H9 (cell line): ENCODE data around the gene PPTC7. TPM values are rescaled to one million over a fixed set of nuclear protein-coding genes. Genes with fewer than 3 reads are reported as not detected.
"Not testable (repeated sequence)": the region's sequence is repeated elsewhere in the genome, so short reads cannot be mapped to it uniquely, and the experiment has no call there.

Experiments used
- DNase-seq: peaks from one replicate; pipeline ENCODE4 v3.0.0-alpha.2; 2017
- H2AFZ ChIP-seq: one replicate; pipeline ENCODE4 v1.6.1; 2013; ENCODE audit warnings: mild to moderate bottlenecking, low read length, control low read depth, moderate library complexity
- H2AK5ac ChIP-seq: 2 replicates; pipeline ENCODE4 v1.6.1; 2013; ENCODE audit warnings: low read length, control low read depth, mixed read lengths; ENCODE audit not compliant: insufficient read length
- H2BK120ac ChIP-seq: one replicate; pipeline ENCODE4 v1.6.1; 2013; ENCODE audit warnings: low read depth, mild to moderate bottlenecking, low read length, control low read depth, inconsistent platforms; ENCODE audit not compliant: poor library complexity, severe bottlenecking
- H2BK12ac ChIP-seq: 2 replicates; pipeline ENCODE4 v1.6.1; 2013; ENCODE audit warnings: low read length, control low read depth, mixed read lengths, low read depth; ENCODE audit not compliant: insufficient read length
- H2BK15ac ChIP-seq: 2 replicates; pipeline ENCODE4 v1.6.1; 2013; ENCODE audit warnings: low read depth, low read length, control low read depth
- H2BK20ac ChIP-seq: one replicate; pipeline ENCODE4 v1.6.1; 2013; ENCODE audit warnings: low read depth, mild to moderate bottlenecking, low read length, control low read depth, inconsistent platforms; ENCODE audit not compliant: poor library complexity, severe bottlenecking
- H2BK5ac ChIP-seq: 2 replicates; pipeline ENCODE4 v1.6.1; 2013; ENCODE audit warnings: low read length, control low read depth, mixed read lengths; ENCODE audit not compliant: insufficient read length
- H3K14ac ChIP-seq: 2 replicates; pipeline ENCODE4 v1.6.1; 2013; ENCODE audit warnings: low read length, control low read depth; ENCODE audit not compliant: insufficient read depth
- H3K18ac ChIP-seq: 2 replicates; pipeline ENCODE4 v1.6.1; 2013; ENCODE audit warnings: low read depth, mild to moderate bottlenecking, mixed read lengths, low read length, control low read depth; ENCODE audit not compliant: insufficient read length
- H3K23ac ChIP-seq: 2 replicates; pipeline ENCODE4 v1.6.1; 2013; ENCODE audit warnings: low read length, control low read depth, mixed read lengths, low read depth; ENCODE audit not compliant: insufficient read length
- H3K23me2 ChIP-seq: 2 replicates; pipeline ENCODE4 v1.6.1; 2013; ENCODE audit warnings: low read depth, mild to moderate bottlenecking, mixed read lengths, low read length, control low read depth; ENCODE audit not compliant: insufficient read length, poor library complexity, severe bottlenecking
- H3K27ac ChIP-seq: 2 replicates; pipeline ENCODE4 v1.5.1; 2013; ENCODE audit warnings: low read length, control low read depth, mixed read lengths, low read depth; ENCODE audit not compliant: insufficient read length
- H3K27me3 ChIP-seq: 2 replicates; pipeline ENCODE4 v1.6.1; 2013; ENCODE audit warnings: low read length, control low read depth, inconsistent platforms; ENCODE audit not compliant: insufficient read depth
- H3K4ac ChIP-seq: 2 replicates; pipeline ENCODE4 v1.6.1; 2013; ENCODE audit warnings: low read depth, mild to moderate bottlenecking, control low read depth, inconsistent platforms, low read length, moderate library complexity
- H3K4me1 ChIP-seq: 2 replicates; pipeline ENCODE4 v1.6.1; 2013; ENCODE audit warnings: low read length, control low read depth, inconsistent platforms; ENCODE audit not compliant: insufficient read depth
- H3K4me2 ChIP-seq: 2 replicates; pipeline ENCODE4 v1.6.1; 2013; ENCODE audit warnings: low read length, control low read depth, mixed read lengths; ENCODE audit not compliant: insufficient read length, insufficient read depth
- H3K56ac ChIP-seq: 2 replicates; pipeline ENCODE4 v1.6.1; 2013; ENCODE audit warnings: low read depth, mild to moderate bottlenecking, mixed read lengths, low read length, control low read depth; ENCODE audit not compliant: insufficient read length
- H3K79me1 ChIP-seq: 2 replicates; pipeline ENCODE4 v1.6.1; 2013; ENCODE audit warnings: low read depth, mild to moderate bottlenecking, moderate library complexity, low read length, control low read depth, inconsistent platforms; ENCODE audit not compliant: insufficient read depth, poor library complexity, severe bottlenecking
- H3K79me2 ChIP-seq: 2 replicates; pipeline ENCODE4 v1.6.1; 2013; ENCODE audit warnings: low read length, control low read depth, inconsistent platforms; ENCODE audit not compliant: insufficient read depth
- H3K9ac ChIP-seq: 2 replicates; pipeline ENCODE4 v1.6.1; 2013; ENCODE audit warnings: low read length, control low read depth, mixed read lengths; ENCODE audit not compliant: insufficient read length; ENCODE audit errors: extremely low read depth
- H3K9me3 ChIP-seq: one replicate; pipeline ENCODE4 v1.6.1; 2013; ENCODE audit warnings: low read depth, low read length, inconsistent platforms; ENCODE audit not compliant: control insufficient read depth
- H3T11ph ChIP-seq: one replicate; pipeline ENCODE4 v1.6.1; 2013; ENCODE audit warnings: mild to moderate bottlenecking, low read length, control low read depth, inconsistent platforms
- H4K20me1 ChIP-seq: one replicate; pipeline ENCODE4 v1.6.1; 2013; ENCODE audit not compliant: control insufficient read depth, insufficient read length, insufficient read depth
- H4K5ac ChIP-seq: 2 replicates; pipeline ENCODE4 v1.6.1; 2013; ENCODE audit warnings: low read depth, mild to moderate bottlenecking, mixed read lengths, low read length, control low read depth; ENCODE audit not compliant: insufficient read length
- H4K8ac ChIP-seq: replicated peaks from 2 replicates; pipeline ENCODE4 v1.6.1; 2013; ENCODE audit warnings: low read length, control low read depth, mixed read lengths, low read depth; ENCODE audit not compliant: insufficient read length
- H4K91ac ChIP-seq: 2 replicates; pipeline ENCODE4 v1.6.1; 2013; ENCODE audit warnings: low read depth, mild to moderate bottlenecking, moderate library complexity, mixed read lengths, low read length, control low read depth; ENCODE audit not compliant: insufficient read length
- H3K27ac Mint-ChIP-seq, 3 experiments: 2 replicates in 2 of 3; 3 replicates in 1 of 3; pipeline ENCODE4 v1.8.0; 2020 to 2021; ENCODE audit warnings: mixed read lengths in 3 of 3, mild to moderate bottlenecking in 1 of 3, moderate library complexity in 1 of 3
- H3K27me3 Mint-ChIP-seq: 2 replicates; pipeline ENCODE4 v1.8.0; 2021; ENCODE audit warnings: low read depth, mild to moderate bottlenecking, moderate library complexity, mixed read lengths
- H3K36me3 Mint-ChIP-seq, 3 experiments: 2 replicates in 2 of 3; 3 replicates in 1 of 3; pipeline ENCODE4 v1.8.0; 2020 to 2021; ENCODE audit warnings: low read depth in 3 of 3, mixed read lengths in 3 of 3; ENCODE audit not compliant: insufficient read depth in 1 of 3
- H3K4me1 Mint-ChIP-seq, 2 experiments: 2 replicates each; pipeline ENCODE4 v1.8.0; 2020; ENCODE audit warnings: mixed read lengths in 2 of 2
- H3K4me3 Mint-ChIP-seq, 2 experiments: 2 replicates in 1 of 2; 3 replicates in 1 of 2; pipeline ENCODE4 v1.8.0; 2020 to 2021; ENCODE audit warnings: mild to moderate bottlenecking in 2 of 2, mixed read lengths in 2 of 2, moderate library complexity in 1 of 2
- H3K9me3 Mint-ChIP-seq, 2 experiments: 2 replicates in 1 of 2; 3 replicates in 1 of 2; pipeline ENCODE4 v1.8.0; 2020; ENCODE audit warnings: mild to moderate bottlenecking in 2 of 2, mixed read lengths in 2 of 2, moderate library complexity in 1 of 2
- CTCF ChIP-seq: fragments of 200-600 bp; sonication (generic); conservative IDR thresholded peaks from 3 replicates; pipeline ENCODE4 v1.8.0; 2021; ENCODE audit warnings: antibody characterized with exemption, mild to moderate bottlenecking
- WGBS: extraction: QIAGEN DNeasy Blood & Tissue Kit; methylation state at CpG from one replicate; pipeline ENCODE4 v1.1.7; 2013; ENCODE audit warnings: missing lambda C conversion rate, low lambda C conversion rate, mixed read lengths; ENCODE audit not compliant: insufficient read length; ENCODE audit errors: extremely low coverage; 5-methylcytosine and 5-hydroxymethylcytosine counted together
- total RNA-seq: library from RNA; stranded (reverse); gene quantifications from 2 replicates; pipeline ENCODE4 v1.2.1, GENCODE V29; 2021

The PPTC7 gene
- total RNA-seq, 1 experiment from 2014 or later: 15.8 TPM

GRCh38 chr12:110528277-110528839, 54.8 kb downstream of the PPTC7 start:
- no peak for DNase-seq
- Histone ChIP-seq H3K4ac (no peak overlapping the region), H2BK20ac (no peak overlapping the region), H3K79me2 (no peaks in the 10 kb centered on the region), H3K14ac (no peak overlapping the region), H3K27ac (no peak overlapping the region), H4K8ac (no peak overlapping the region), H3K4me1 (no peaks in the 10 kb centered on the region; the same call in 1 of the 2 replicates), H2AK5ac (no peak overlapping the region), H3K9me3 (no peaks in the 10 kb centered on the region), H2BK15ac (no peak overlapping the region), H2BK12ac (no peak overlapping the region), H3K79me1 (no peaks in the 10 kb centered on the region), H2AFZ (no peak overlapping the region), H3T11ph (no peak overlapping the region), H3K23ac (no peak overlapping the region), H4K20me1 (no peaks in the 10 kb centered on the region), H4K91ac (no peak overlapping the region), H3K27me3 (no peaks in the 10 kb centered on the region), H2BK120ac (no peak overlapping the region), H3K4me2 (no peak overlapping the region), H3K56ac (no peak overlapping the region), H3K9ac (no peak overlapping the region), H3K23me2 (no peaks in the 10 kb centered on the region), H2BK5ac (no peak overlapping the region), H3K18ac (no peak overlapping the region), H4K5ac (no peak overlapping the region)
- H3K4me1 Mint-ChIP-seq: peaks cover 9 to 11% of the 10 kb centered on the region in 2 experiments
- peaks cover 0 to 5% (median 0%) of the 10 kb centered on the region in 3 experiments; a peak in 3 of 7 replicates for H3K36me3 Mint-ChIP-seq
- H3K27ac Mint-ChIP-seq: peak overlapping the region in 2 of 3 experiments; percentile 14 to 24; a peak in 2 of 7 replicates
- no peak overlapping the region for H3K4me3 Mint-ChIP-seq
- H3K27me3 Mint-ChIP-seq: peaks cover 3% of the 10 kb centered on the region; the same call in 1 of the 2 replicates
- H3K9me3 Mint-ChIP-seq: no peaks in the 10 kb centered on the region
- no CpG with 5 or more reads among the region's 6 CpGs for WGBS
- no peak for TF ChIP-seq CTCF

- H3K23ac ChIP-seq, H3K36me3 Mint-ChIP-seq, H3K4me3 Mint-ChIP-seq, H3K56ac ChIP-seq, H3K4me1 Mint-ChIP-seq, H3K27me3 Mint-ChIP-seq, H2BK5ac ChIP-seq, H3K79me1 ChIP-seq, H3K23me2 ChIP-seq, H3K14ac ChIP-seq, H3K4me1 ChIP-seq, H4K91ac ChIP-seq, H3K9ac ChIP-seq, H4K20me1 ChIP-seq, H3K9me3 Mint-ChIP-seq, H3K4me2 ChIP-seq, H3K18ac ChIP-seq, H2BK120ac ChIP-seq, DNase-seq, H3K27ac ChIP-seq, H3K27ac Mint-ChIP-seq, H2AK5ac ChIP-seq, H2AFZ ChIP-seq, H3K27me3 ChIP-seq, H4K5ac ChIP-seq, H3K4ac ChIP-seq, H2BK15ac ChIP-seq, H3T11ph ChIP-seq, H2BK12ac ChIP-seq, H2BK20ac ChIP-seq, H3K9me3 ChIP-seq, H4K8ac ChIP-seq, H3K79me2 ChIP-seq: not testable (repeated sequence)
- no CpG with 5 or more reads among the region's 11 CpGs for WGBS
Observed at GRCh38 chr12:110520876-110521712, 62.0 kb downstream of the PPTC7 start.
